A549 (cell line): Measurements from ENCODE around the gene KRT79. TPM values are rescaled to one million over a fixed set of nuclear protein-coding genes. Genes with fewer than 3 reads are reported as not detected.

Experiments
- ATAC-seq, 2 experiments: fragments of 200-7000 bp in 1 of 2; fragments of >200 bp in 1 of 2; cut with Nextera tagmentation in 1 of 2; cut with Tn5 transposase in 1 of 2; 3 replicates each; pipeline versions ENCODE4 v1.8.0 to v1.9.1; 2018 to 2020; ENCODE audit warnings: mild to moderate bottlenecking in 1 of 2, moderate library complexity in 1 of 2
- CTCF ChIA-PET: fragments of 300-600 bp; sonication (Branson Sonifier 250); formaldehyde crosslinking; extraction: SDS; loops from one replicate; lab custom pipeline; 2021; ENCODE audit warnings: antibody characterized with exemption, inconsistent platforms; lab: Yijun Ruan, JAX
- POLR2A ChIA-PET: fragments of 350-600 bp; formaldehyde crosslinking; extraction: SDS; loops from one replicate; lab custom pipeline; 2021; ENCODE audit warnings: antibody characterized with exemption, inconsistent platforms; lab: Yijun Ruan, JAX
- DNase-seq, 2 experiments: peaks; one replicate each; pipeline versions ENCODE4 v3.0.0 to v3.0.0-alpha.2; 2011 to 2016; ENCODE audit warnings: low read depth in 1 of 2, low spot score in 1 of 2
- FAIRE-seq: peaks from 2 replicates; lab custom pipeline; 2011; peaks lifted over from hg19 to GRCh38; lab: Jason Lieb, UNC
- H3K27ac ChIP-seq, 2 experiments: fragments of >200 bp; sonication (Bioruptor Twin); formaldehyde crosslinking; 3 replicates each; pipeline ENCODE4 v1.5.1; 2016 to 2017
- H3K4me1 ChIP-seq: fragments of >200 bp; sonication (Bioruptor Twin); formaldehyde crosslinking; 3 replicates; pipeline ENCODE4 v1.6.1; 2016
- H3K4me2 ChIP-seq: fragments of >200 bp; sonication (Bioruptor Twin); formaldehyde crosslinking; 3 replicates; pipeline ENCODE4 v1.6.1; 2016
- H3K4me3 ChIP-seq: fragments of >200 bp; sonication (Bioruptor Twin); formaldehyde crosslinking; 3 replicates; pipeline ENCODE4 v1.5.1; 2016
- H3K9me3 ChIP-seq: fragments of >200 bp; sonication (Bioruptor Twin); formaldehyde crosslinking; 3 replicates; pipeline ENCODE4 v1.6.1; 2016
- CBX2 ChIP-seq: fragments of 200-600 bp; sonication (generic); IDR thresholded peaks from 2 replicates; pipeline ENCODE4 v1.6.1; 2016; ENCODE audit warnings: low read depth, mild to moderate bottlenecking, borderline replicate concordance
- CBX8 ChIP-seq: fragments of 200-600 bp; sonication (generic); IDR thresholded peaks from 2 replicates; pipeline ENCODE4 v1.6.1; 2016
- CEBPB ChIP-seq, 2 experiments: fragments of >200 bp in 1 of 2; sonication (Bioruptor Twin) in 1 of 2; formaldehyde crosslinking in 1 of 2; IDR thresholded peaks; 2 replicates each; pipeline ENCODE4 v1.6.1; 2012 to 2016
- EHMT2 ChIP-seq: fragments of 200-600 bp; sonication (generic); IDR thresholded peaks from 2 replicates; pipeline ENCODE4 v1.6.1; 2016; ENCODE audit warnings: antibody characterized with exemption, low read depth, mild to moderate bottlenecking, moderate library complexity
- HDAC2 ChIP-seq: fragments of 200-600 bp; sonication (generic); IDR thresholded peaks from 2 replicates; pipeline ENCODE4 v1.6.1; 2016
- HOXA7 ChIP-seq: fragments of 250-450 bp; sonication (Bioruptor Pico); IDR thresholded peaks from 2 replicates; pipeline ENCODE4 v1.5.0; 2020; ENCODE audit warnings: mild to moderate bottlenecking, moderate library complexity
- HOXB5 ChIP-seq: fragments of 250-450 bp; sonication (Bioruptor Pico); IDR thresholded peaks from 2 replicates; pipeline ENCODE4 v1.5.0; 2020; ENCODE audit warnings: mild to moderate bottlenecking, moderate library complexity
- JUN ChIP-seq, 2 experiments: fragments of >200 bp; sonication (Bioruptor Twin); formaldehyde crosslinking; IDR thresholded peaks; 2 replicates in 1 of 2; 3 replicates in 1 of 2; pipeline ENCODE4 v1.6.1; 2016 to 2017
- JUNB ChIP-seq: fragments of >200 bp; sonication (Bioruptor Twin); formaldehyde crosslinking; IDR thresholded peaks from 2 replicates; pipeline ENCODE4 v1.6.1; 2016
- KDM5A ChIP-seq: fragments of 200-600 bp; sonication (generic); IDR thresholded peaks from 2 replicates; pipeline ENCODE4 v1.6.1; 2016; ENCODE audit warnings: antibody characterized with exemption, mild to moderate bottlenecking
- MAFK ChIP-seq: fragments of 450-650 bp; IDR thresholded peaks from 2 replicates; pipeline ENCODE4 v1.6.1; 2014; ENCODE audit not compliant: partially characterized antibody
- MAZ ChIP-seq: fragments of 150-350 bp; IDR thresholded peaks from 2 replicates; pipeline ENCODE4 v1.6.1; 2014; ENCODE audit warnings: antibody characterized with exemption, low read depth, low read length, borderline replicate concordance
- NPAS2 ChIP-seq: fragments of 250-450 bp; sonication (Bioruptor Pico); IDR thresholded peaks from 2 replicates; pipeline ENCODE4 v1.8.0; 2022; ENCODE audit warnings: mild to moderate bottlenecking, moderate library complexity, borderline replicate concordance
- POLR2A ChIP-seq: IDR thresholded peaks from 2 replicates; pipeline ENCODE4 v1.6.1; 2012; ENCODE audit warnings: mild to moderate bottlenecking, low read length
- RAD21 ChIP-seq, 2 experiments: fragments of >200 bp in 1 of 2; sonication (Bioruptor Twin) in 1 of 2; formaldehyde crosslinking in 1 of 2; IDR thresholded peaks in 1 of 2; conservative IDR thresholded peaks in 1 of 2; 2 replicates in 1 of 2; 3 replicates in 1 of 2; pipeline ENCODE4 v1.6.1; 2012 to 2018; ENCODE audit warnings: inconsistent platforms in 1 of 2
- RARB ChIP-seq: fragments of 250-450 bp; sonication (Bioruptor Pico); IDR thresholded peaks from 2 replicates; pipeline ENCODE4 v1.8.0; 2021; ENCODE audit warnings: mild to moderate bottlenecking, moderate library complexity
- RCOR1 ChIP-seq: fragments of 150-350 bp; IDR thresholded peaks from 2 replicates; pipeline ENCODE4 v1.6.1; 2014; ENCODE audit warnings: antibody characterized with exemption, low read length, low read depth
- RFX5 ChIP-seq: fragments of 450-650 bp; IDR thresholded peaks from 2 replicates; pipeline ENCODE4 v1.7.1; 2014; ENCODE audit warnings: antibody characterized with exemption, mild to moderate bottlenecking, moderate library complexity
- RNF2 ChIP-seq: fragments of 200-600 bp; sonication (generic); IDR thresholded peaks from 2 replicates; pipeline ENCODE4 v1.6.1; 2016; ENCODE audit warnings: low read depth, mild to moderate bottlenecking, antibody characterized with exemption, moderate library complexity, borderline replicate concordance
- ZSCAN20 ChIP-seq: fragments of 250-450 bp; sonication (Bioruptor Pico); IDR thresholded peaks from 2 replicates; pipeline ENCODE4 v1.8.0; 2022; ENCODE audit warnings: mild to moderate bottlenecking, moderate library complexity
- WGBS: methylation state at CpG from one replicate; pipeline ENCODE4 v1.1.6; 2017; ENCODE audit errors: missing lambda C conversion rate; 5-methylcytosine and 5-hydroxymethylcytosine counted together
- polyA plus RNA-seq, 4 experiments: library from polyadenylated mRNA; depleted of rRNA in 3 of 4; stranded (reverse); fragments of >200 nt; fragmentation: RNase III in 1 of 4; extraction: RNeasy Plus Mini Kit Qiagen cat#74134 plus additional on column Dnase treatment in 1 of 4; gene quantifications; 2 replicates in 3 of 4; 3 replicates in 1 of 4; pipeline ENCODE4 v1.2.3, GENCODE V29; 2011 to 2017
- TF ChIP-seq, protein P1 (sequence below): fragments of >200 bp; sonication (Bioruptor Twin); formaldehyde crosslinking; IDR thresholded peaks from 3 replicates; pipeline ENCODE4 v1.6.1; 2016
- TF ChIP-seq, protein P2 (sequence below): IDR thresholded peaks from 2 replicates; pipeline ENCODE4 v1.6.1; 2012
- TF ChIP-seq, protein P3 (sequence below): IDR thresholded peaks from 2 replicates; pipeline ENCODE4 v1.6.1; 2012
- TF ChIP-seq, protein P4 (sequence below): fragments of >200 bp; sonication (Bioruptor Twin); formaldehyde crosslinking; IDR thresholded peaks from 2 replicates; pipeline ENCODE4 v1.6.1; 2016

KRT79 gene
- polyA plus RNA-seq, 2 of the 4 experiments (the other 2 are of a cell fraction) = 0.05 TPM; not detected in 1

DNA sequence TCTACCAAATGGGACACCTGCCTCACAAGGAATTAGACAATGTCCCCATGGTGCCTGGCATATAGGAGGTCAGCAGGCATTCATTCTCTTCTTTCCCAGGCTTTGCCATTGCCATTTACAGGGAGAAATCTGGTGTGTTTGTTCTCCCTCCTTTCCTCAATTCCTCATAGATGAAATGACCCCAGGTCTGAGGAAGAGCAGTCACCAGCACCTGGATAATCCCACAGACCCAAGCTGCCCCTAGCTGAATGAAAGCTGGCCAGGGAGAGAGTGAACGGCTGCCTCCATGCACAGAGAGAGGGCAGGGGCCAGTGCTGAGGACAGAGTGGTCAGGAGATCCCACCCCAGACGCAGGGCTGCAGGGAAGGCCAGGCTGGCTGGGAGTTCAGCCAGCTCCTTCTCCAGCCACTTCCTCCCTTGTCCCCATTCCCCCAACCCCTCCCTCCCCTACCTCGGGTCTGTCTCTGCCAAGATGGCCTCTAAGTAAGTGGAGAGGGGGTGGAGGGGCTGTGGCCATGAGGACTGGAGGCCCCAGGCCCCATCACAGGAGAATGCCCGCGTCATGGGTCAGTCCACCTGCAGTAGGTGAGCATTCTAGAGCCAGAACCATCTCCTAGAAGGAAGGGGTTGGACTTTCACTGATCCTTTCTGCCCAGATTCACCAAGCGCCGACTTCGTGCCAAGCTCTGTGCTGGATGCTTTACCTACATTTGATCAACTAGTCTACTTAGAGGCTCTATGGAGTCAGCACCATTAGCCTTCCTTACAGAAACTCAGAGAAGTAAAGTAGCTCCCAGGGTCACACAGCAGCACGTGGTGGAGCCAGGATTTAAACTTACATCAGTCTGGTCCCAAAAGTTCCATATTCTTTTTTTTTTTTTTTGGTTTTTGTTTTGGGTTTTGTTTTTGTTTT is 18.2 kb downstream of the KRT79 start:
- Histone ChIP-seq H3K9me3 (no peaks in the 10 kb centered on the region), H3K4me2 (no peak overlapping the region), H3K4me1 (peaks cover 27% of the 10 kb centered on the region), H3K27ac (0 out of 6 replicates have a peak overlapping the region, but pooled peaks of 1 of the 2 experiments have one; percentile 23), H3K4me3 (no peak overlapping the region)
- no peak for ATAC-seq
- DNase-seq = no peak
- ChIA-PET POLR2A (no interaction called here), CTCF (interaction anchor here (0.6 to 1.4 kb wide), 7 partner anchors 8 to 519 kb away, joined by 3 to 5 read pairs (median 4); no protein-coding TSS in a partner anchor)
- FAIRE-seq = no peak
- TF ChIP-seq RCOR1 = no peak
- TF ChIP-seq RAD21 (conservative IDR thresholded peaks at IDR 0.05 in 1 of 2, IDR thresholded peaks at IDR 0.05 in 1 of 2) = no peak
- TF ChIP-seq JUN (IDR thresholded peaks at IDR 0.05) = no peak
- no peak for TF ChIP-seq CBX2
- no peak for TF ChIP-seq HDAC2
- TF ChIP-seq MAZ = no peak
- no peak for TF ChIP-seq HOXB5 (CRISPR knock-in tag)
- no peak for TF ChIP-seq POLR2A
- TF ChIP-seq, protein P1, sequence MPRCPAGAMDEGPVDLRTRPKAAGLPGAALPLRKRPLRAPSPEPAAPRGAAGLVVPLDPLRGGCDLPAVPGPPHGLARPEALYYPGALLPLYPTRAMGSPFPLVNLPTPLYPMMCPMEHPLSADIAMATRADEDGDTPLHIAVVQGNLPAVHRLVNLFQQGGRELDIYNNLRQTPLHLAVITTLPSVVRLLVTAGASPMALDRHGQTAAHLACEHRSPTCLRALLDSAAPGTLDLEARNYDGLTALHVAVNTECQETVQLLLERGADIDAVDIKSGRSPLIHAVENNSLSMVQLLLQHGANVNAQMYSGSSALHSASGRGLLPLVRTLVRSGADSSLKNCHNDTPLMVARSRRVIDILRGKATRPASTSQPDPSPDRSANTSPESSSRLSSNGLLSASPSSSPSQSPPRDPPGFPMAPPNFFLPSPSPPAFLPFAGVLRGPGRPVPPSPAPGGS = no peak
- TF ChIP-seq RFX5 = no peak
- no peak for TF ChIP-seq MAFK
- TF ChIP-seq, protein P2, sequence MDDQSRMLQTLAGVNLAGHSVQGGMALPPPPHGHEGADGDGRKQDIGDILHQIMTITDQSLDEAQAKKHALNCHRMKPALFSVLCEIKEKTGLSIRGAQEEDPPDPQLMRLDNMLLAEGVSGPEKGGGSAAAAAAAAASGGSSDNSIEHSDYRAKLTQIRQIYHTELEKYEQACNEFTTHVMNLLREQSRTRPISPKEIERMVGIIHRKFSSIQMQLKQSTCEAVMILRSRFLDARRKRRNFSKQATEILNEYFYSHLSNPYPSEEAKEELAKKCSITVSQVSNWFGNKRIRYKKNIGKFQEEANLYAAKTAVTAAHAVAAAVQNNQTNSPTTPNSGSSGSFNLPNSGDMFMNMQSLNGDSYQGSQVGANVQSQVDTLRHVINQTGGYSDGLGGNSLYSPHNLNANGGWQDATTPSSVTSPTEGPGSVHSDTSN = no peak
- no peak for TF ChIP-seq ZSCAN20
- TF ChIP-seq RARB (CRISPR knock-in tag) = no peak
- no peak for TF ChIP-seq KDM5A
- TF ChIP-seq EHMT2 = no peak
- TF ChIP-seq, all 56 proteins: peak for 0
- WGBS = 93% methylated on average over 9 of the region's 9 CpGs

DNA sequence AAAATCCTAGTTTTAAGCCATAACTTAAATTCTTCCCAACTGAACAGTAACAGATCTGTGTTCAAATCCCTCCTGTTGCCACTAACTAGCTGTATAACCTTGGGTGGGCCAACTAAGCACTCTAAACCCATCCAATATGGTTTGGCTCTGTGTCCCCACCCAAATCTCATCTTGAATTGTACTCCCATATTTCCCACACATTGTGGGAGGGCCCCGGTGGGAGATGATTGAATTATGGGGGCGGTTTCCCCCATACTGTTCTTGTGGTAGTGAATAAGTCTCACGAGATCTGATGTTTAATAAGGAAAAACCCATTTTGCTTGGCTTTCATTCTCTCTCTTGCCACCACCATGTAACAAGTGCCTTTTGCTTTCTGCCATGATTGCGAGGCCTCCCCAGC is 18.9 kb downstream of the KRT79 start:
- POLR2A ChIA-PET = no interaction called here
- CTCF ChIA-PET = interaction anchor here (1.2 kb wide), 2 partner anchors 9 to 50 kb away, joined by 3 read pairs; no protein-coding TSS in a partner anchor
- FAIRE-seq (no peak), DNase-seq (no peak), ATAC-seq (no peak)
- 91% methylated on average over 4 of the region's 4 CpGs for WGBS
- no peak overlapping the region for H3K27ac ChIP-seq
- H3K4me2 ChIP-seq = no peak overlapping the region
- H3K4me3 ChIP-seq = no peak overlapping the region
- H3K9me3 ChIP-seq = no peaks in the 10 kb centered on the region
- H3K4me1 ChIP-seq = peaks cover 26% of the 10 kb centered on the region
- TF ChIP-seq EHMT2 (no peak), RNF2 (no peak), ZSCAN20 (no peak), CEBPB (IDR thresholded peaks at IDR 0.05) (no peak), CBX8 (no peak), MAFK (no peak), HOXA7 (CRISPR knock-in tag) (no peak), NPAS2 (CRISPR knock-in tag) (no peak), JUNB (no peak)
- TF ChIP-seq, protein P3, sequence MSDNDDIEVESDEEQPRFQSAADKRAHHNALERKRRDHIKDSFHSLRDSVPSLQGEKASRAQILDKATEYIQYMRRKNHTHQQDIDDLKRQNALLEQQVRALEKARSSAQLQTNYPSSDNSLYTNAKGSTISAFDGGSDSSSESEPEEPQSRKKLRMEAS = no peak
- TF ChIP-seq, protein P4, sequence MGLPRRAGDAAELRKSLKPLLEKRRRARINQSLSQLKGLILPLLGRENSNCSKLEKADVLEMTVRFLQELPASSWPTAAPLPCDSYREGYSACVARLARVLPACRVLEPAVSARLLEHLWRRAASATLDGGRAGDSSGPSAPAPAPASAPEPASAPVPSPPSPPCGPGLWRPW = no peak
- TF ChIP-seq, protein P1 = no peak
